ENCODE measurements around the gene ACOT6.

Gene ACOT6

DNA sequence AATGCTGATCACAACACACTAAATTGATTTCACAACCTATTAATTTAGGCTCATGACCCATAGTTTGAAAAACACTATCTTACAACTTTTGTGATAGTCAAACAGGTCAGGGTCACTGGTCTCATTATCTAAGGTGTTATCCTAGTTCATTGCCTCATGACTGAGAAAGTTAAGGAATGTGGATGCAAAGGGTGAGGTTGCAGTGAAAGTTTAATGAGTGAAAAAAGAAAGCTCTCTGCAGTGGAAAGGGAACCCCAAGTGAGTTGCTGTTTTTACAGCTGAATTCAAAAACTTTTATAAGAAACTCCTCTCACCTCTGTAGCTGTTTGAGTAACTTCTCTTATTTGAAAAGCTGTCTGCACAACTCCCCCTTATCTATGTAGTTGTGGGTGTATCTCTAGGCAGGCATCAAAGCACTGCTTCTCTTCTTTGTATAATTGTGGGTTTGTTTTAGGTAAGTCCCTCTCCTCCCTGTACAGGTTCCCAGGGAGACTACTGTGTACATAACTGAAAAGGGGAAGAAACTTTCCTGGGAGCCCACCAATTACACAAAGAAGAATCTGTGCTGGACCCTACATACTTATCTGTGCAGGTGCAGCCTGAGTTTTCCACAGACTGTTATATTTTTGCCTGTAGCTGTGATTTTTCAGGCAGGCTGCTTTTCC, 51.4 kb downstream of the ACOT6 start:
- Histone ChIP-seq H3K27ac (ENCODE audit: extremely low read depth, low read depth, low read length) (no peak overlapping the region), H3K36me3 (ENCODE audit: control insufficient read depth in 2 of 2, insufficient read depth in 1 of 2, low read length in 2 of 2) (peaks cover 0 to 3% of the 10 kb centered on the region in 2 experiments; a peak in 1 of 3 replicates), H3K9me3 (ENCODE audit: control insufficient read depth, insufficient read depth, low read depth, low read length) (no peaks in the 10 kb centered on the region), H3K4me3 (ENCODE audit: low read depth, low read length) (no peak overlapping the region), H3K4me1 (ENCODE audit: control insufficient read depth, insufficient read depth, low read length) (no peaks in the 10 kb centered on the region)
- CTCF ChIA-PET: interaction anchor here (1.0 to 1.7 kb wide), 4 partner anchors 12 to 157 kb away, joined by 3 to 9 read pairs (median 4); partner anchors contain the start of gene DNAL1
- POLR2A ChIA-PET: interaction anchor here (0.6 kb wide), 1 partner anchor 232 kb away, joined by 3 read pairs; no protein-coding TSS in a partner anchor
- TF ChIP-seq PRDM1 (tag by site-specific recombination; IDR thresholded peaks at IDR 0.05) (peak; percentile 74), ZFHX2 (tag by site-specific recombination; conservative IDR thresholded peaks at IDR 0.05) (no peak)

- no peak for TF ChIP-seq ZSCAN30 (tag by site-specific recombination; IDR thresholded peaks at IDR 0.05)
- no peak for TF ChIP-seq ZNF121 (tag by site-specific recombination; IDR thresholded peaks at IDR 0.05)
- TF ChIP-seq ZNF704 (tag by site-specific recombination; IDR thresholded peaks at IDR 0.05): no peak
- no peak for TF ChIP-seq ZNF571 (tag by site-specific recombination; IDR thresholded peaks at IDR 0.05)
- TF ChIP-seq ZBTB11 (tag by site-specific recombination; conservative IDR thresholded peaks at IDR 0.05; ENCODE audit: low read depth): no peak
- no peak for TF ChIP-seq ZNF16 (tag by site-specific recombination; IDR thresholded peaks at IDR 0.05; ENCODE audit: low read depth)
- no peak for TF ChIP-seq ZNF292 (tag by site-specific recombination; IDR thresholded peaks at IDR 0.05; ENCODE audit: borderline replicate concordance, low read depth)
- no peak for TF ChIP-seq ZNF202 (tag by site-specific recombination; IDR thresholded peaks at IDR 0.05; ENCODE audit: borderline replicate concordance)
- TF ChIP-seq ZNF10 (tag by site-specific recombination; IDR thresholded peaks at IDR 0.05): no peak
- no peak for TF ChIP-seq ZNF549 (tag by site-specific recombination; IDR thresholded peaks at IDR 0.05)
- no peak for TF ChIP-seq ZNF138 (tag by site-specific recombination; IDR thresholded peaks at IDR 0.05; ENCODE audit: borderline replicate concordance)
- TF ChIP-seq ZNF629 (tag by site-specific recombination; IDR thresholded peaks at IDR 0.05): no peak
- H3K4me3 ChIP-seq (ENCODE audit: low read depth, low read length): no peak overlapping the region
- ChIA-PET CTCF (interaction anchor here (0.5 kb wide), 1 partner anchor 35 kb away, joined by 4 read pairs; no protein-coding TSS in a partner anchor), POLR2A (no interaction called here)
- H3K27ac ChIP-seq (ENCODE audit: extremely low read depth, low read depth, low read length): no peak overlapping the region
- H3K4me1 ChIP-seq (ENCODE audit: control insufficient read depth, insufficient read depth, low read length): no peaks in the 10 kb centered on the region
- no peaks in the 10 kb centered on the region for H3K9me3 ChIP-seq (ENCODE audit: control insufficient read depth, insufficient read depth, low read depth, low read length)
- H3K36me3 ChIP-seq (ENCODE audit: control insufficient read depth in 2 of 2, insufficient read depth in 1 of 2, low read length in 2 of 2): peaks cover 0 to 3% of the 10 kb centered on the region in 2 experiments; a peak in 1 of 3 replicates
Measured at GRCh38 chr14:73665130-73665529, 52.8 kb downstream of the ACOT6 start.

GRCh38 chr14:73666583-73666982, 54.3 kb downstream of the ACOT6 start:
- Histone ChIP-seq H3K4me1 (ENCODE audit: control insufficient read depth, insufficient read depth, low read length) (no peaks in the 10 kb centered on the region), H3K9me3 (ENCODE audit: control insufficient read depth, insufficient read depth, low read depth, low read length) (no peaks in the 10 kb centered on the region), H3K36me3 (ENCODE audit: control insufficient read depth in 2 of 2, insufficient read depth in 1 of 2, low read length in 2 of 2) (0 out of 3 replicates have a peak, but pooled peaks cover 0 to 3% of the 10 kb centered on the region in 2 experiments), H3K4me3 (ENCODE audit: low read depth, low read length) (no peak overlapping the region), H3K27ac (ENCODE audit: extremely low read depth, low read depth, low read length) (no peak overlapping the region)
- ChIA-PET POLR2A (no interaction called here), CTCF (interaction anchor here (0.6 kb wide), 1 partner anchor 24 kb away, joined by 3 read pairs; no protein-coding TSS in a partner anchor)
- no peak for TF ChIP-seq ZNF626 (tag by site-specific recombination; IDR thresholded peaks at IDR 0.05)
- TF ChIP-seq, protein P1, sequence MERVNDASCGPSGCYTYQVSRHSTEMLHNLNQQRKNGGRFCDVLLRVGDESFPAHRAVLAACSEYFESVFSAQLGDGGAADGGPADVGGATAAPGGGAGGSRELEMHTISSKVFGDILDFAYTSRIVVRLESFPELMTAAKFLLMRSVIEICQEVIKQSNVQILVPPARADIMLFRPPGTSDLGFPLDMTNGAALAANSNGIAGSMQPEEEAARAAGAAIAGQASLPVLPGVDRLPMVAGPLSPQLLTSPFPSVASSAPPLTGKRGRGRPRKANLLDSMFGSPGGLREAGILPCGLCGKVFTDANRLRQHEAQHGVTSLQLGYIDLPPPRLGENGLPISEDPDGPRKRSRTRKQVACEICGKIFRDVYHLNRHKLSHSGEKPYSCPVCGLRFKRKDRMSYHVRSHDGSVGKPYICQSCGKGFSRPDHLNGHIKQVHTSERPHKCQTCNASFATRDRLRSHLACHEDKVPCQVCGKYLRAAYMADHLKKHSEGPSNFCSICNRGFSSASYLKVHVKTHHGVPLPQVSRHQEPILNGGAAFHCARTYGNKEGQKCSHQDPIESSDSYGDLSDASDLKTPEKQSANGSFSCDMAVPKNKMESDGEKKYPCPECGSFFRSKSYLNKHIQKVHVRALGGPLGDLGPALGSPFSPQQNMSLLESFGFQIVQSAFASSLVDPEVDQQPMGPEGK (tag by site-specific recombination; IDR thresholded peaks at IDR 0.05): no peak
- no peak for TF ChIP-seq ZNF112 (tag by site-specific recombination; IDR thresholded peaks at IDR 0.05)
- TF ChIP-seq OVOL3 (tag by site-specific recombination; IDR thresholded peaks at IDR 0.05): no peak
- TF ChIP-seq, protein P2, sequence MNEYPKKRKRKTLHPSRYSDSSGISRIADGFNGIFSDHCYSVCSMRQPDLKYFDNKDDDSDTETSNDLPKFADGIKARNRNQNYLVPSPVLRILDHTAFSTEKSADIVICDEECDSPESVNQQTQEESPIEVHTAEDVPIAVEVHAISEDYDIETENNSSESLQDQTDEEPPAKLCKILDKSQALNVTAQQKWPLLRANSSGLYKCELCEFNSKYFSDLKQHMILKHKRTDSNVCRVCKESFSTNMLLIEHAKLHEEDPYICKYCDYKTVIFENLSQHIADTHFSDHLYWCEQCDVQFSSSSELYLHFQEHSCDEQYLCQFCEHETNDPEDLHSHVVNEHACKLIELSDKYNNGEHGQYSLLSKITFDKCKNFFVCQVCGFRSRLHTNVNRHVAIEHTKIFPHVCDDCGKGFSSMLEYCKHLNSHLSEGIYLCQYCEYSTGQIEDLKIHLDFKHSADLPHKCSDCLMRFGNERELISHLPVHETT (tag by site-specific recombination; IDR thresholded peaks at IDR 0.05): no peak
- no peak for TF ChIP-seq ZBTB17 (tag by site-specific recombination; IDR thresholded peaks at IDR 0.05)
- no peak for TF ChIP-seq ZNF629 (tag by site-specific recombination; IDR thresholded peaks at IDR 0.05)
- TF ChIP-seq, protein P3, sequence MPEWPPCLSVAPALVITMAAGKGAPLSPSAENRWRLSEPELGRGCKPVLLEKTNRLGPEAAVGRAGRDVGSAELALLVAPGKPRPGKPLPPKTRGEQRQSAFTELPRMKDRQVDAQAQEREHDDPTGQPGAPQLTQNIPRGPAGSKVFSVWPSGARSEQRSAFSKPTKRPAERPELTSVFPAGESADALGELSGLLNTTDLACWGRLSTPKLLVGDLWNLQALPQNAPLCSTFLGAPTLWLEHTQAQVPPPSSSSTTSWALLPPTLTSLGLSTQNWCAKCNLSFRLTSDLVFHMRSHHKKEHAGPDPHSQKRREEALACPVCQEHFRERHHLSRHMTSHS (tag by site-specific recombination; IDR thresholded peaks at IDR 0.05): no peak
- TF ChIP-seq ZNF10 (tag by site-specific recombination; IDR thresholded peaks at IDR 0.05): no peak
- TF ChIP-seq ZNF335 (tag by site-specific recombination; conservative IDR thresholded peaks at IDR 0.05): no peak
- no peak for TF ChIP-seq ZNF202 (tag by site-specific recombination; IDR thresholded peaks at IDR 0.05; ENCODE audit: borderline replicate concordance)
